HepG2 (cell line): ENCODE data around the gene NEU1. TPM values are rescaled to one million over a fixed set of nuclear protein-coding genes. Genes with fewer than 3 reads are reported as not detected.

Experiments
- CBFB ChIP-seq: sonication (generic); formaldehyde crosslinking; IDR thresholded peaks from 2 replicates; pipeline ENCODE4 v1.4.0; 2020; ENCODE audit warnings: missing genetic modification reagents
- DPF2 ChIP-seq: sonication (generic); formaldehyde crosslinking; IDR thresholded peaks from 2 replicates; pipeline ENCODE4 v1.4.0; 2020; ENCODE audit warnings: mild to moderate bottlenecking, low read depth, missing genetic modification reagents, borderline replicate concordance
- HOXA5 ChIP-seq: sonication (generic); formaldehyde crosslinking; IDR thresholded peaks from 2 replicates; pipeline ENCODE4 v1.4.0; 2020; ENCODE audit warnings: missing genetic modification reagents
- HOXA9 ChIP-seq: sonication (generic); formaldehyde crosslinking; IDR thresholded peaks from 2 replicates; pipeline ENCODE4 v1.8.1; 2022; ENCODE audit warnings: missing genetic modification reagents, mild to moderate bottlenecking, moderate library complexity, borderline replicate concordance
- SALL2 ChIP-seq: sonication (generic); formaldehyde crosslinking; IDR thresholded peaks from 2 replicates; pipeline ENCODE4 v1.8.1; 2023; ENCODE audit warnings: mild to moderate bottlenecking, missing genetic modification reagents, inconsistent platforms
- SP2 ChIP-seq: sonication (generic); formaldehyde crosslinking; IDR thresholded peaks from 2 replicates; pipeline ENCODE4 v1.5.1; 2020; ENCODE audit warnings: mild to moderate bottlenecking, missing genetic modification reagents
- SP5 ChIP-seq: IDR thresholded peaks from 2 replicates; pipeline ENCODE4 v1.6.1; 2016; ENCODE audit warnings: low read depth, borderline replicate concordance
- ZIK1 ChIP-seq: sonication (generic); formaldehyde crosslinking; IDR thresholded peaks from 2 replicates; pipeline ENCODE4 v1.5.0; 2020; ENCODE audit warnings: mild to moderate bottlenecking, low read depth, missing genetic modification reagents, borderline replicate concordance
- polyA plus RNA-seq, 8 experiments: library from polyadenylated mRNA; depleted of rRNA in 3 of 8; stranded (reverse) in 7 of 8; unstranded in 1 of 8; fragments of >200 nt; fragmentation: Illumina TruSeq in 4 of 8; extraction: Trizol in 4 of 8; gene quantifications; 2 replicates each; pipeline versions ENCODE4 v1.2.1 to v1.2.3, GENCODE V29; 2011 to 2016; ENCODE audit warnings: low read depth in 4 of 8, missing spikeins in 1 of 8, mixed read lengths in 1 of 8; ENCODE audit not compliant: insufficient read depth in 1 of 8
- total RNA-seq, 5 experiments: library from RNA; depleted of rRNA; stranded (reverse); fragments of >200 nt; fragmentation: Illumina TruSeq; extraction: Trizol; gene quantifications; 2 replicates each; pipeline ENCODE4 v1.2.3, GENCODE V29; 2016; ENCODE audit warnings: low read depth in 1 of 5
- TF ChIP-seq, protein P1 (sequence below): sonication (generic); formaldehyde crosslinking; IDR thresholded peaks from 2 replicates; pipeline ENCODE4 v1.4.0; 2020; ENCODE audit warnings: missing genetic modification reagents
- TF ChIP-seq, protein P2 (sequence below): conservative IDR thresholded peaks from 2 replicates; pipeline ENCODE4 v1.6.1; 2018; ENCODE audit warnings: missing genetic modification reagents

Gene NEU1
- total and polyA plus RNA-seq, 2 of the 13 experiments (the other 11 are each of a cell fraction or from before 2014, with no cell fraction given) = 215 to 297 TPM

GRCh38 chr6:31901953-31902643, 39.5 kb upstream of the NEU1 start, which contains the start of gene ZBTB12 (continued):
- TF ChIP-seq, protein P1, sequence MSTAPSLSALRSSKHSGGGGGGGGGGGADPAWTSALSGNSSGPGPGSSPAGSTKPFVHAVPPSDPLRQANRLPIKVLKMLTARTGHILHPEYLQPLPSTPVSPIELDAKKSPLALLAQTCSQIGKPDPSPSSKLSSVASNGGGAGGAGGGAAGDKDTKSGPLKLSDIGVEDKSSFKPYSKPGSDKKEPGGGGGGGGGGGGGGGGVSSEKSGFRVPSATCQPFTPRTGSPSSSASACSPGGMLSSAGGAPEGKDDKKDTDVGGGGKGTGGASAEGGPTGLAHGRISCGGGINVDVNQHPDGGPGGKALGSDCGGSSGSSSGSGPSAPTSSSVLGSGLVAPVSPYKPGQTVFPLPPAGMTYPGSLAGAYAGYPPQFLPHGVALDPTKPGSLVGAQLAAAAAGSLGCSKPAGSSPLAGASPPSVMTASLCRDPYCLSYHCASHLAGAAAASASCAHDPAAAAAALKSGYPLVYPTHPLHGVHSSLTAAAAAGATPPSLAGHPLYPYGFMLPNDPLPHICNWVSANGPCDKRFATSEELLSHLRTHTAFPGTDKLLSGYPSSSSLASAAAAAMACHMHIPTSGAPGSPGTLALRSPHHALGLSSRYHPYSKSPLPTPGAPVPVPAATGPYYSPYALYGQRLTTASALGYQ (CRISPR knock-in tag) = no peak
- TF ChIP-seq ZIK1 (CRISPR knock-in tag) = no peak
- TF ChIP-seq SALL2 = 0 out of 2 replicates have a peak, but pooled peaks have one; percentile 21
- no peak for TF ChIP-seq DPF2 (CRISPR knock-in tag)
- no peak for TF ChIP-seq SP2 (CRISPR knock-in tag)
- peak; percentile 52; the same call in 1 of the 2 replicates for TF ChIP-seq HOXA5 (CRISPR knock-in tag)
- no peak for TF ChIP-seq CBFB (CRISPR knock-in tag)
- no peak for TF ChIP-seq SP5
- no peak for TF ChIP-seq HOXA9 (CRISPR knock-in tag)
- TF ChIP-seq, protein P2, sequence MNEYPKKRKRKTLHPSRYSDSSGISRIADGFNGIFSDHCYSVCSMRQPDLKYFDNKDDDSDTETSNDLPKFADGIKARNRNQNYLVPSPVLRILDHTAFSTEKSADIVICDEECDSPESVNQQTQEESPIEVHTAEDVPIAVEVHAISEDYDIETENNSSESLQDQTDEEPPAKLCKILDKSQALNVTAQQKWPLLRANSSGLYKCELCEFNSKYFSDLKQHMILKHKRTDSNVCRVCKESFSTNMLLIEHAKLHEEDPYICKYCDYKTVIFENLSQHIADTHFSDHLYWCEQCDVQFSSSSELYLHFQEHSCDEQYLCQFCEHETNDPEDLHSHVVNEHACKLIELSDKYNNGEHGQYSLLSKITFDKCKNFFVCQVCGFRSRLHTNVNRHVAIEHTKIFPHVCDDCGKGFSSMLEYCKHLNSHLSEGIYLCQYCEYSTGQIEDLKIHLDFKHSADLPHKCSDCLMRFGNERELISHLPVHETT (CRISPR knock-in tag) = no peak
- TF ChIP-seq, all 625 proteins: peak for 183
